Upper lobe of right lung (tissue), 1 donor: Measurements from ENCODE around the gene ZMYM2. TPM values are rescaled to one million over a fixed set of nuclear protein-coding genes. Genes with fewer than 3 reads are reported as not detected.
A peak's percentile ranks its signal among the peaks of the same experiment; 100 is the strongest.

Source experiments
- ATAC-seq: fragments of 200-7000 bp; cut with Tn5 transposase; one replicate; pipeline ENCODE4 v1.9.1; 2020; ENCODE audit warnings: mild to moderate bottlenecking, moderate library complexity
- DNase-seq: peaks from one replicate; pipeline ENCODE4 v3.0.0-alpha.2; 2020
- H3K27ac ChIP-seq: fragments of 200-600 bp; one replicate; pipeline ENCODE4 v1.8.0; 2022
- H3K27me3 ChIP-seq: fragments of 200-600 bp; one replicate; pipeline ENCODE4 v1.8.0; 2022; ENCODE audit warnings: mild to moderate bottlenecking
- H3K36me3 ChIP-seq: fragments of 200-600 bp; one replicate; pipeline ENCODE4 v1.8.0; 2022
- H3K4me1 ChIP-seq: fragments of 200-600 bp; one replicate; pipeline ENCODE4 v1.8.0; 2022
- H3K4me3 ChIP-seq: fragments of 200-600 bp; one replicate; pipeline ENCODE4 v1.8.0; 2022; ENCODE audit warnings: mild to moderate bottlenecking
- H3K9me3 ChIP-seq: fragments of 200-600 bp; one replicate; pipeline ENCODE4 v1.8.0; 2022
- intact Hi-C: fragments of 100-400 bp; cut with DNase I; formaldehyde crosslinking; loops from one replicate; pipeline ENCODE4 v1.11.0; 2022
- total RNA-seq: library from RNA; stranded (reverse); fragmentation: NEBNext Ultra II Directional; extraction: Animal tissue kit (Norgen Biotek cat#: 25700); gene quantifications from one replicate; pipeline ENCODE4 v1.2.1, GENCODE V29; 2021
- TF ChIP-seq, protein P1 (sequence below): fragments of 200-600 bp; IDR thresholded peaks from one replicate; pipeline ENCODE4 v1.8.0; 2022; ENCODE audit warnings: antibody characterized with exemption
- donor health status: DM: no; HTN: yes; CAD: no; lungs with severe emphysema.

ZMYM2 gene
- total RNA-seq, 1 donor from 2014 or later = 64.3 TPM

GRCh38 chr13:20077086-20077485 is 118.6 kb downstream of the ZMYM2 start:
- intact Hi-C loops = no loop called here
- H3K27me3 ChIP-seq = no peaks in the 10 kb centered on the region
- ATAC-seq (no peak), DNase-seq (no peak)
- H3K4me1 ChIP-seq = no peaks in the 10 kb centered on the region
- no peaks in the 10 kb centered on the region for H3K9me3 ChIP-seq
- H3K4me3 ChIP-seq = no peak overlapping the region
- TF ChIP-seq, protein P1, sequence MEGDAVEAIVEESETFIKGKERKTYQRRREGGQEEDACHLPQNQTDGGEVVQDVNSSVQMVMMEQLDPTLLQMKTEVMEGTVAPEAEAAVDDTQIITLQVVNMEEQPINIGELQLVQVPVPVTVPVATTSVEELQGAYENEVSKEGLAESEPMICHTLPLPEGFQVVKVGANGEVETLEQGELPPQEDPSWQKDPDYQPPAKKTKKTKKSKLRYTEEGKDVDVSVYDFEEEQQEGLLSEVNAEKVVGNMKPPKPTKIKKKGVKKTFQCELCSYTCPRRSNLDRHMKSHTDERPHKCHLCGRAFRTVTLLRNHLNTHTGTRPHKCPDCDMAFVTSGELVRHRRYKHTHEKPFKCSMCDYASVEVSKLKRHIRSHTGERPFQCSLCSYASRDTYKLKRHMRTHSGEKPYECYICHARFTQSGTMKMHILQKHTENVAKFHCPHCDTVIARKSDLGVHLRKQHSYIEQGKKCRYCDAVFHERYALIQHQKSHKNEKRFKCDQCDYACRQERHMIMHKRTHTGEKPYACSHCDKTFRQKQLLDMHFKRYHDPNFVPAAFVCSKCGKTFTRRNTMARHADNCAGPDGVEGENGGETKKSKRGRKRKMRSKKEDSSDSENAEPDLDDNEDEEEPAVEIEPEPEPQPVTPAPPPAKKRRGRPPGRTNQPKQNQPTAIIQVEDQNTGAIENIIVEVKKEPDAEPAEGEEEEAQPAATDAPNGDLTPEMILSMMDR = no peak
- H3K36me3 ChIP-seq = peaks cover 66% of the 10 kb centered on the region
- no peak overlapping the region for H3K27ac ChIP-seq

DNA sequence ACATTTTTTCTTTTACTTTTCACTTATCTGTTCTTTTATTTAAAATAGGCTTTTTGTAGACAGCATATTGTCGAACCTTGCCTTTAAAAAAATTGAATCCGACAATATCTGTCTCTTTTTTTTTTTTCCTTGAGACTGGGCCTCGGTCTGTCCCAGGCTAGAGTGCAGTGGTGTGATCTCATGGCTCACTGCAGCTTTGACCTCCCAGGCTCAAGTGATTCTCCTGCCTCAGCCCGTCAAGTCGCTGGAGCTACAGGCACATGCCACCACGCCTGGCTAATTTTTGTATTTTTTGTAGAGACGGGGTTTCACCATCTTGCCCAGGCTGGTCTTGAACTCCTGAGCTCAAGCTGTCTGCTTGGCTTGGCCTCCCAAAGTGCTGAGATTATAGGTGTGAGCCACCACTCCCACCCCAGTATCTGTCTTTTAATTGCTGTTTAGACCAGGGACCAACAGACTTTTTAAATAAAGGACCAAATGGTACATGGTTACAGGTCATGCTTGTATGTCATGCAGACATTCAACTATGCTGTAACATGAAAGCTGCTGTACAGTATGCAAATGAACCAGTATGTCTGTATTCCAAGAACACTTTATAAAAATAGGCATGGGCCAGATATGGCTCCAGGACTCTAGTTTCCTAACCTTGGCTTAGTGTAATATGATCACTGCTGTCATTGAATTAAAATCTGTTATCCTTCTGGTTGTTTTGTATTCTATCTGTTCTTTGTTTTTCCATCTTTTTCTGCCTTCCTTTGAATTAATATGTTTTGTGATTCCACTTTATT is 122.0 kb downstream of the ZMYM2 start:
- H3K9me3 ChIP-seq = no peaks in the 10 kb centered on the region
- H3K36me3 ChIP-seq = peaks cover 71% of the 10 kb centered on the region

GRCh38 chr13:20090349-20090748 is 131.8 kb downstream of the ZMYM2 start:
- peak; percentile 34 for ATAC-seq
- Histone ChIP-seq H3K4me3 (no peak overlapping the region), H3K9me3 (no peaks in the 10 kb centered on the region), H3K27me3 (no peaks in the 10 kb centered on the region), H3K4me1 (no peaks in the 10 kb centered on the region), H3K36me3 (peaks cover 24% of the 10 kb centered on the region), H3K27ac (no peak overlapping the region)
- no peak for DNase-seq
- TF ChIP-seq, protein P1 = no peak
- intact Hi-C loops = no loop called here

More for the DNA sequence above, 122.0 kb downstream of the ZMYM2 start:
- DNase-seq (no peak), ATAC-seq (no peak)
- no peak overlapping the region for H3K4me3 ChIP-seq
- TF ChIP-seq, protein P1 = no peak
- no peak overlapping the region for H3K27ac ChIP-seq
- H3K27me3 ChIP-seq = no peaks in the 10 kb centered on the region
- no peaks in the 10 kb centered on the region for H3K4me1 ChIP-seq
- intact Hi-C loops = no loop called here

DNA sequence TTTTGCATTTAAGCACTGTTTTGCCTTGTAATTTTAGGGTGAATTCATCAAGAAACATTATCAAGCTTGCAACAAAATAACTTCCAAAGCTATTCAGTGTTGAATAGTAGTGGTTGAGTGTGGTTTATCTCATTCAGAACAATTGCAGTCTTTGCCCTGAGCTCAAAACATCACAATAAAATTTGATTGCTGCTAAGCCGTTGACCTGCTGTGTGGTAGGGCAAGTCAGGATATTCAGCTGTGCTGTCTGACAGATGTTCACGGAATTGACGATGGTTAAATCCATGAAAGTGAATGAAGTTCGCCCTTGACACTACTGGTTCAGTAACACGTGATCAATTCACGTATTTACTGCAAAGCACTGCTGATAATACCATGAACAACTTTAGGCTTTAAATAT is 135.4 kb downstream of the ZMYM2 start:
- intact Hi-C loops = no loop called here
- H3K27ac ChIP-seq = no peak overlapping the region
- H3K4me1 ChIP-seq = no peaks in the 10 kb centered on the region
- TF ChIP-seq, protein P1 = no peak
- no peaks in the 10 kb centered on the region for H3K9me3 ChIP-seq
- H3K36me3 ChIP-seq = no peaks in the 10 kb centered on the region
- H3K4me3 ChIP-seq = no peak overlapping the region
- DNase-seq = no peak
- ATAC-seq = no peak
- no peaks in the 10 kb centered on the region for H3K27me3 ChIP-seq

GRCh38 chr13:20099319-20099718 is 140.8 kb downstream of the ZMYM2 start:
- Histone ChIP-seq H3K27ac (no peak overlapping the region), H3K36me3 (no peaks in the 10 kb centered on the region), H3K9me3 (no peaks in the 10 kb centered on the region), H3K4me3 (no peak overlapping the region), H3K4me1 (no peaks in the 10 kb centered on the region), H3K27me3 (peaks cover 25% of the 10 kb centered on the region)
- no peak for DNase-seq
- TF ChIP-seq, protein P1 = no peak
- intact Hi-C loops = no loop called here
- ATAC-seq = no peak
